ENCODE data around the gene COL8A2. TPM values are rescaled to one million over a fixed set of nuclear protein-coding genes. Genes with fewer than 3 reads are reported as not detected.
A peak's percentile ranks its signal among the peaks of the same experiment; 100 is the strongest.

COL8A2 gene
- polyA plus RNA-seq, 3 donors: 0.90 to 3.0 (median 1.6) TPM

- Histone ChIP-seq H4K20me1 (ENCODE audit: insufficient read depth, low read length) (no peaks in the 10 kb centered on the region), H2AFZ (ENCODE audit: insufficient read depth, low read depth, low read length, poor library complexity, severe bottlenecking) (peak overlapping the region; percentile 68), H3K9ac (ENCODE audit: insufficient read depth, low read length, poor library complexity, severe bottlenecking) (no peak overlapping the region), H3K36me3 (replicated peaks in 1 of 2; ENCODE audit: control insufficient read depth in 1 of 2, insufficient read depth in 2 of 2, low read length in 2 of 2) (peaks cover 0 to 2% of the 10 kb centered on the region in 2 donors), H3K4me3 (replicated peaks in 1 of 3; ENCODE audit: low read depth in 2 of 3, low read length in 3 of 3) (peak overlapping the region in 1 of 3 experiments; percentile 38), H3K4me1 (ENCODE audit: control insufficient read depth in 1 of 2, insufficient read depth in 2 of 2, low read length in 2 of 2) (peaks cover 68 to 88% of the 10 kb centered on the region in 2 donors), H3K79me2 (ENCODE audit: insufficient read depth, low read length) (peaks cover 14% of the 10 kb centered on the region), H3K27me3 (ENCODE audit: control insufficient read depth in 2 of 2, insufficient read depth in 2 of 2, low read length in 2 of 2) (no peaks in the 10 kb centered on the region), H3K9me3 (replicated peaks in 1 of 2; ENCODE audit: control insufficient read depth in 1 of 2, insufficient read depth in 1 of 2, low read length in 2 of 2) (no peaks in the 10 kb centered on the region), H3K4me2 (replicated peaks; ENCODE audit: extremely low read depth, low read length, poor library complexity, severe bottlenecking) (peak overlapping the region; percentile 41), H3K27ac (ENCODE audit: low read depth in 1 of 2, low read length in 2 of 2) (peak overlapping the region; percentile 51 to 67)
- H3K4me3 Mint-ChIP-seq: no peak overlapping the region
- H3K9me3 Mint-ChIP-seq: no peaks in the 10 kb centered on the region
- H3K27me3 Mint-ChIP-seq (ENCODE audit: low read depth in 3 of 3): peaks cover 2 to 5% (median 3%) of the 10 kb centered on the region in 3 donors
- TF ChIP-seq CTCF (IDR thresholded peaks at IDR 0.05): no peak
- H3K4me1 Mint-ChIP-seq: peaks cover 74% of the 10 kb centered on the region
- H3K36me3 Mint-ChIP-seq: peaks cover 13 to 14% of the 10 kb centered on the region in 2 donors
- peak in 1 of 3 donors; percentile 19 for DNase-seq
- H3K27ac Mint-ChIP-seq: peak overlapping the region; percentile 87 to 97 (median 92)
- intact Hi-C loops (cut with micrococcal nuclease): no loop called here
- WGBS (ENCODE audit: insufficient coverage): 54% methylated on average over 5 of the region's 9 CpGs
Observed at GRCh38 chr1:36119456-36119855, 5.6 kb downstream of the COL8A2 start.

- H3K4me1 ChIP-seq (ENCODE audit: control insufficient read depth in 1 of 2, insufficient read depth in 2 of 2, low read length in 2 of 2): peaks cover 60 to 79% of the 10 kb centered on the region in 2 donors
Observed at GRCh38 chr1:36118447-36119204, 6.4 kb downstream of the COL8A2 start.

More at GRCh38 chr1:36118447-36119204, 6.4 kb downstream of the COL8A2 start:
- 85% methylated on average over 7 of the region's 10 CpGs for WGBS (ENCODE audit: insufficient coverage)
- Histone ChIP-seq H4K20me1 (ENCODE audit: insufficient read depth, low read length) (no peaks in the 10 kb centered on the region), H3K4me3 (replicated peaks in 1 of 3; ENCODE audit: low read depth in 2 of 3, low read length in 3 of 3) (no peak overlapping the region), H3K9ac (ENCODE audit: insufficient read depth, low read length, poor library complexity, severe bottlenecking) (no peak overlapping the region), H3K27me3 (ENCODE audit: control insufficient read depth in 2 of 2, insufficient read depth in 2 of 2, low read length in 2 of 2) (no peaks in the 10 kb centered on the region), H3K27ac (ENCODE audit: low read depth in 1 of 2, low read length in 2 of 2) (no peak overlapping the region), H3K79me2 (ENCODE audit: insufficient read depth, low read length) (peaks cover 14% of the 10 kb centered on the region), H3K9me3 (replicated peaks in 1 of 2; ENCODE audit: control insufficient read depth in 1 of 2, insufficient read depth in 1 of 2, low read length in 2 of 2) (no peaks in the 10 kb centered on the region), H3K4me2 (replicated peaks; ENCODE audit: extremely low read depth, low read length, poor library complexity, severe bottlenecking) (no peak overlapping the region), H3K36me3 (replicated peaks in 1 of 2; ENCODE audit: control insufficient read depth in 1 of 2, insufficient read depth in 2 of 2, low read length in 2 of 2) (peaks cover 1 to 2% of the 10 kb centered on the region in 2 donors), H2AFZ (ENCODE audit: insufficient read depth, low read depth, low read length, poor library complexity, severe bottlenecking) (no peak overlapping the region)
- no peak for TF ChIP-seq CTCF (IDR thresholded peaks at IDR 0.05)
- intact Hi-C loops (cut with micrococcal nuclease): no loop called here
- no peak for DNase-seq
- Mint-ChIP-seq H3K27me3 (ENCODE audit: low read depth in 3 of 3) (peaks cover 0 to 3% (median 3%) of the 10 kb centered on the region in 3 donors), H3K36me3 (peaks cover 17 to 20% of the 10 kb centered on the region in 2 donors), H3K27ac (peak overlapping the region in 1 of 7 donors; percentile 55), H3K9me3 (peaks cover 0 to 2% (median 0%) of the 10 kb centered on the region in 7 donors), H3K4me3 (no peak overlapping the region), H3K4me1 (peaks cover 66% of the 10 kb centered on the region)

Data from CD14-positive monocyte (primary cell).